BLaER1 treated with 17β-estradiol and CSF1 and Interleukin-3, amounts not matched to agents 10 nM and 100 nM (cell line): ENCODE results near the gene SIX6.

Experiments
- H3K27ac ChIP-seq, 11 experiments: shearing (Covaris generic); formaldehyde crosslinking; 2 replicates each; pipeline ENCODE4 v1.8.1; 2022
- H3K27me3 ChIP-seq, 11 experiments: shearing (Covaris generic); formaldehyde crosslinking; 2 replicates each; pipeline ENCODE4 v1.8.1; 2022
- H3K36me3 ChIP-seq, 11 experiments: shearing (Covaris generic); formaldehyde crosslinking; 2 replicates each; pipeline ENCODE4 v1.8.1; 2022
- H3K4me1 ChIP-seq, 10 experiments: shearing (Covaris generic); formaldehyde crosslinking; 2 replicates each; pipeline ENCODE4 v1.8.1; 2022
- H3K4me2 ChIP-seq, 11 experiments: shearing (Covaris generic); formaldehyde crosslinking; 2 replicates each; pipeline ENCODE4 v1.8.1; 2022
- H3K4me3 ChIP-seq, 10 experiments: shearing (Covaris generic); formaldehyde crosslinking; 2 replicates each; pipeline ENCODE4 v1.8.1; 2022
- H3K9ac ChIP-seq, 11 experiments: shearing (Covaris generic); formaldehyde crosslinking; 2 replicates each; pipeline ENCODE4 v1.8.1; 2022
- H3K9me3 ChIP-seq, 11 experiments: shearing (Covaris generic); formaldehyde crosslinking; replicated peaks in 1 of 11; 2 replicates each; pipeline ENCODE4 v1.8.1; 2022
- H4K20me1 ChIP-seq, 11 experiments: shearing (Covaris generic); formaldehyde crosslinking; 2 replicates each; pipeline ENCODE4 v1.8.1; 2022
- Cebpa-rat ChIP-seq, 11 experiments: shearing (Covaris generic); IDR thresholded peaks; 2 replicates each; pipeline ENCODE4 v1.8.1; 2022

The SIX6 gene

DNA sequence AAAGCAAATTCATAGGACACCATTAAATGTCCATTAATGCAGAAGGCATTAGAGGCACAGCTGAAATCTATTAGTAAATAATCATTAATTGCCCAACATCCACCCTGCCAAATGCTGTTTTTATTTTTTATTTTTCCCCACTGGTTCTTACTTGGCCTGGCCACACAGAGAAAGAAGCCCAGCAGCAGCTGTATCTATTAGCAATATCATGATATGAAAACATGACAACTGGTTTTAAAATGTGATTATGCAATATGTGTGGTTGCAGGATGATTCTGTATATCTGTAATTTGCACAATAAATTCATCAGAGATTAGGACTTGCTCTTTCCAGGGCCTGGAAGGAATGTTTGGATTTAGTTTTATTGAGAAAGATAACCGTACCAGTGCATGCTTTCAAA lies 44.9 kb downstream of the SIX6 start:
- Histone ChIP-seq H3K4me3 (no peak overlapping the region), H3K27me3 (no peaks in the 10 kb centered on the region), H3K4me2 (no peak overlapping the region), H3K9me3 (peaks cover 0 to 6% (median 0%) of the 10 kb centered on the region in 11 experiments; a peak in 5 of 22 replicates), H3K36me3 (no peaks in the 10 kb centered on the region), H3K27ac (no peak overlapping the region), H3K4me1 (no peaks in the 10 kb centered on the region), H4K20me1 (no peaks in the 10 kb centered on the region), H3K9ac (no peak overlapping the region)
- TF ChIP-seq Cebpa-rat (IDR thresholded peaks at IDR 0.05): peak in 3 of 11 experiments; percentile 21 to 49 (median 26); a peak in 3 of 22 replicates

DNA sequence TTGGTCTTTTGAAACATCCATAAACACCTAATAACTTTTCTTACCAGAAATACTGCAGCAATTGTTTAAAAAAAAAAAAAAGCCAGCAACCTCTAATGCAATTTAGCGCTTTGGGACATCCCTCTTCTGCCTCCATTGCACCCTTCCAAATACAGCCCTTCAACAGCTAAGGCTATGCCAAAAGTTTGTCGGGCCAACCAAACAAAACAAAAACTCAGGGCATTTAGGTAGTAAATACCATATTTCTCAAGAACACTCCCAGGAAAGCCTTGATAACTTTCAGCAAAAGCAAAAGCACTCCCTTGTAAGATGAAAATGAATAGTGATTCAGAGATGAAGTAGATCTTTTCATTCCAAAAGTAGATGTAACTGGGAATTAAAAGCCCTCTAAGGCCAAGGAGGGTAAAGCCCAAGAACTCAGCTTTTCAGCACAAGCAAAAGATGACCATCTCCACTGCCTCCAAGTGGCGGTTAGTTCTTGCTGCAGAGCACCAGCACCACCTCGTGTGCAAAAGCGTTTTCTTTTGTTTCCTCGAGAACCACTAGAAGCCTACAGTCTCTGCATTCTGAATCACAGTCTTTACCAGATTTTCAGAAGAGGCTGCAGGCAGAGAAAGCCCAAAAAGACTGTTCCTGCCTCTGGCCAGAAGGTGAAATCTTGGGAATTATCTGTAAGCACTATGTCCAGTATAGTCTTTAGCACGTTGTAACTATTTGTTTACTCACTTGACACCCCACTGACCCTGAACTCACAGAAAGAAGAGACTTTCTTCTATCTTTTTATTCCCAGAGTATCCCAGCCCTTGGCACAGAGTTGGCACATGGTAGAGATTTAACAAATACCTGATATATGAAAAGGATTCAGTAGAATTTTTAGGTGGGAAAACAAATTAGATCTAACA lies 53.1 kb downstream of the SIX6 start:
- Histone ChIP-seq H3K9ac (no peak overlapping the region), H3K27me3 (no peaks in the 10 kb centered on the region)

More for the DNA sequence above, 53.1 kb downstream of the SIX6 start:
- Histone ChIP-seq H3K4me2 (no peak overlapping the region), H3K9me3 (no peaks in the 10 kb centered on the region), H4K20me1 (no peaks in the 10 kb centered on the region), H3K4me3 (no peak overlapping the region), H3K4me1 (peaks cover 0 to 20% (median 11%) of the 10 kb centered on the region in 10 experiments; a peak in 16 of 20 replicates), H3K27ac (no peak overlapping the region), H3K36me3 (no peaks in the 10 kb centered on the region)
- no peak for TF ChIP-seq Cebpa-rat (IDR thresholded peaks at IDR 0.05)
